ENCODE measurements around the gene ZBTB20. TPM values are rescaled to one million over a fixed set of nuclear protein-coding genes. Genes with fewer than 3 reads are reported as not detected.

Gene ZBTB20
- total and polyA plus RNA-seq, 2 donors (not counting 1 experiment from before 2014, with no cell fraction given): 4.0 to 123 TPM

GRCh38 chr3:114344492-114344891 is 802.6 kb downstream of the ZBTB20 start:
- intact Hi-C loops (cut with micrococcal nuclease): no loop called here
- ATAC-seq (ENCODE audit: low read depth): no peak
- Mint-ChIP-seq H3K9me3 (ENCODE audit: insufficient read depth) (no peaks in the 10 kb centered on the region), H3K27me3 (no peaks in the 10 kb centered on the region), H3K4me1 (peaks cover 7% of the 10 kb centered on the region), H3K27ac (no peak overlapping the region), H3K4me3 (no peak overlapping the region)
- TF ChIP-seq CTCF (IDR thresholded peaks at IDR 0.05) (no peak), EZH2 (IDR thresholded peaks at IDR 0.05; ENCODE audit: borderline replicate concordance, insufficient read depth, low read depth, low read length, poor library complexity, severe bottlenecking) (no peak)
- H3K4me1 ChIP-seq (ENCODE audit: control insufficient read depth in 2 of 2, insufficient read depth in 2 of 2, low read length in 2 of 2): no peaks in the 10 kb centered on the region
- H3K27ac ChIP-seq (ENCODE audit: low read length in 2 of 2): no peak overlapping the region
- no peak overlapping the region for H2AFZ ChIP-seq (ENCODE audit: insufficient read depth, low read depth, low read length, poor library complexity, severe bottlenecking)
- no CpG with 5 or more reads among the region's 1 CpG for WGBS (ENCODE audit: insufficient coverage)
- no peak overlapping the region for H3K4me3 ChIP-seq (ENCODE audit: control extremely low read depth in 1 of 5, extremely low read depth in 1 of 5, insufficient read depth in 1 of 5, low read depth in 2 of 5, low read length in 4 of 5)
- POLR2A ChIA-PET: no interaction called here
- no peaks in the 10 kb centered on the region for H3K27me3 ChIP-seq (replicated peaks in 1 of 4; ENCODE audit: control extremely low read depth in 1 of 4, control insufficient read depth in 3 of 4, insufficient read depth in 4 of 4, low read length in 3 of 4)
- no peak for DNase-seq
- no peaks in the 10 kb centered on the region for H3K9me3 ChIP-seq (ENCODE audit: control extremely low read depth in 1 of 3, control insufficient read depth in 2 of 3, insufficient read depth in 1 of 3, low read length in 2 of 3)
- H3K9ac ChIP-seq (ENCODE audit: low read length): no peak overlapping the region
- no peaks in the 10 kb centered on the region for H4K20me1 ChIP-seq (ENCODE audit: control insufficient read depth, insufficient read depth, low read length, poor library complexity, severe bottlenecking)
- H3K4me2 ChIP-seq (replicated peaks; ENCODE audit: low read depth, low read length, poor library complexity, severe bottlenecking): no peak overlapping the region
- H3K36me3 ChIP-seq (replicated peaks in 1 of 2; ENCODE audit: control extremely low read depth in 1 of 2, control insufficient read depth in 1 of 2, extremely low read depth in 1 of 2, insufficient read depth in 2 of 2, low read length in 1 of 2): peaks cover 0 to 25% of the 10 kb centered on the region in 2 experiments
- CTCF ChIA-PET: interaction anchor here (1.7 kb wide), 1 partner anchor 53 kb away, joined by 5 read pairs; no protein-coding TSS in a partner anchor
- H3K79me2 ChIP-seq (ENCODE audit: control insufficient read depth, insufficient read depth, low read length): no peaks in the 10 kb centered on the region

DNA sequence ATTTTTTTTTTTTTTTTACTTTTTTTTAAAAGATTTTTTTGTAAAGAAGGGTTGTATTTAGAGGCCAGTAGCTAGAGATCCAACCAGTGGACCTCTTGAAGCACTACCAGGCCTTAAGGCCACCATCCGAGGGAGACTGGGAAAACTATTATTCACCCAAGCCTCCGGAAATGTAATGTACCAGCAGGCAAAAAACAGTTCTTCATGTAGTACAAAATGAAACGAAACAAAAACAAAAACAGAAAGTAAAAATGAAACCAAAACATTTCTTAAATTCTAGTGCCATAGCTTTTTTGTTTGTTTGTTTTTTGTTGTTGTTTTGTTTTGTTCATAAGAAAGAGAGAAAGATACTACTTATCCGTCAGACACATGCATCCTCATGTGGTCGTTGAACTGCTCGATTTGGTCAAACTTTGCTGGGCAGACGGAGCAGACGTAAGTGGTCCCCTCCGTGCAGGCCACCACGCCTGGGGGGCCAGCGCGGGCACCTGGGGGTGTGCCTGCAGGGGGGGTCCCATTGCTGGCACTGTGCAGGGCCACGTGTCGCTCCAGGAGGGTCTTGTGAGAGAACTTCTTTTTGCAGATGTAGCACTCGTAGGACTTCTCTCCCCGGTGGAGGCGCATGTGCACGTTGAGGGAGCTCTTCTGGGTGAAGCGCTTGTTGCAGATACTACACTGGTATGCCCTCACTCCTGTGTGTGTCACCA is 808.3 kb downstream of the ZBTB20 start:
- Histone ChIP-seq H3K27ac (ENCODE audit: low read length in 2 of 2) (no peak overlapping the region), H3K79me2 (ENCODE audit: control insufficient read depth, insufficient read depth, low read length) (no peaks in the 10 kb centered on the region), H4K20me1 (ENCODE audit: control insufficient read depth, insufficient read depth, low read length, poor library complexity, severe bottlenecking) (no peaks in the 10 kb centered on the region), H3K9me3 (ENCODE audit: control extremely low read depth in 1 of 3, control insufficient read depth in 2 of 3, insufficient read depth in 1 of 3, low read length in 2 of 3) (peaks cover 0 to 4% (median 0%) of the 10 kb centered on the region in 3 donors), H3K4me1 (ENCODE audit: control insufficient read depth in 2 of 2, insufficient read depth in 2 of 2, low read length in 2 of 2) (no peaks in the 10 kb centered on the region), H2AFZ (ENCODE audit: insufficient read depth, low read depth, low read length, poor library complexity, severe bottlenecking) (no peak overlapping the region), H3K9ac (ENCODE audit: low read length) (no peak overlapping the region), H3K36me3 (replicated peaks in 1 of 2; ENCODE audit: control extremely low read depth in 1 of 2, control insufficient read depth in 1 of 2, extremely low read depth in 1 of 2, insufficient read depth in 2 of 2, low read length in 1 of 2) (peaks cover 0 to 20% of the 10 kb centered on the region in 2 experiments), H3K4me3 (ENCODE audit: control extremely low read depth in 1 of 5, extremely low read depth in 1 of 5, insufficient read depth in 1 of 5, low read depth in 2 of 5, low read length in 4 of 5) (no peak overlapping the region), H3K27me3 (replicated peaks in 1 of 4; ENCODE audit: control extremely low read depth in 1 of 4, control insufficient read depth in 3 of 4, insufficient read depth in 4 of 4, low read length in 3 of 4) (no peaks in the 10 kb centered on the region), H3K4me2 (replicated peaks; ENCODE audit: low read depth, low read length, poor library complexity, severe bottlenecking) (no peak overlapping the region)
- no peak for TF ChIP-seq EZH2 (IDR thresholded peaks at IDR 0.05; ENCODE audit: borderline replicate concordance, insufficient read depth, low read depth, low read length, poor library complexity, severe bottlenecking)
- TF ChIP-seq CTCF (IDR thresholded peaks at IDR 0.05): no peak
- intact Hi-C loops (cut with micrococcal nuclease): no loop called here
- Mint-ChIP-seq H3K4me1 (peaks cover 13% of the 10 kb centered on the region), H3K27ac (peak overlapping the region; percentile 21), H3K9me3 (ENCODE audit: insufficient read depth) (no peaks in the 10 kb centered on the region), H3K4me3 (no peak overlapping the region), H3K27me3 (no peaks in the 10 kb centered on the region)
- ChIA-PET CTCF (interaction anchor here (0.7 kb wide), 1 partner anchor 15 kb away, joined by 3 read pairs; no protein-coding TSS in a partner anchor), POLR2A (no interaction called here)
- WGBS (ENCODE audit: insufficient coverage): 98% methylated on average over 15 of the region's 19 CpGs
- DNase-seq (no peak), ATAC-seq (ENCODE audit: low read depth) (no peak)

Data from B cell (primary cell).